K562 (cell line): ENCODE data around the gene FGFRL1. TPM values are rescaled to one million over a fixed set of nuclear protein-coding genes. Genes with fewer than 3 reads are reported as not detected.

ENCODE experiments used
- NFE2 ChIP-seq: IDR thresholded peaks from 2 replicates; pipeline ENCODE4 v1.6.1; 2014; ENCODE audit warnings: antibody characterized with exemption, low read depth
- PHF20 ChIP-seq: fragments of 450-650 bp; IDR thresholded peaks from 2 replicates; pipeline ENCODE4 v1.6.1; 2018; ENCODE audit not compliant: partially characterized antibody
- PKNOX1 ChIP-seq: fragments of 450-650 bp; IDR thresholded peaks from 2 replicates; pipeline ENCODE4 v1.6.1; 2016
- POLR2G ChIP-seq: fragments of 200-400 bp; formaldehyde crosslinking; IDR thresholded peaks from 2 replicates; pipeline ENCODE4 v1.6.1; 2017; ENCODE audit warnings: low read depth, mild to moderate bottlenecking, antibody characterized with exemption, low read length, moderate library complexity
- RBM14 ChIP-seq: fragments of 200-400 bp; formaldehyde crosslinking; IDR thresholded peaks from 2 replicates; pipeline ENCODE4 v1.6.1; 2018; ENCODE audit warnings: low read depth, mild to moderate bottlenecking, low read length, moderate library complexity, borderline replicate concordance; ENCODE audit not compliant: insufficient read depth
- RHOXF2B ChIP-seq: fragments of 250-450 bp; sonication (Bioruptor Pico); conservative IDR thresholded peaks from 2 replicates; pipeline ENCODE4 v1.5.1; 2021
- SMC3 ChIP-seq: conservative IDR thresholded peaks from 2 replicates; pipeline ENCODE4 v1.6.1; 2011; ENCODE audit warnings: low read depth, low read length, improper control_type of control experiment; ENCODE audit not compliant: insufficient read depth
- STAT6 ChIP-seq: sonication (generic); formaldehyde crosslinking; IDR thresholded peaks from 2 replicates; pipeline ENCODE4 v1.8.1; 2023; ENCODE audit warnings: mild to moderate bottlenecking, missing genetic modification reagents
- ZNF609 ChIP-seq: sonication (generic); formaldehyde crosslinking; IDR thresholded peaks from 2 replicates; pipeline ENCODE4 v1.8.1; 2023; ENCODE audit warnings: missing genetic modification reagents, mild to moderate bottlenecking, borderline replicate concordance
- ZNF780A ChIP-seq: fragments of 250-450 bp; sonication (Bioruptor Pico); IDR thresholded peaks from 2 replicates; pipeline ENCODE4 v1.5.0; 2021; ENCODE audit warnings: mild to moderate bottlenecking
- polyA plus RNA-seq, 8 experiments: library from polyadenylated mRNA; depleted of rRNA in 4 of 8; stranded (reverse) in 5 of 8; unstranded in 3 of 8; fragments of >200 nt; fragmentation: Nextera tagmentation in 2 of 8; fragmentation: Illumina TruSeq in 1 of 8; extraction: Ambion mirVana in 2 of 8; extraction: Trizol in 1 of 8; gene quantifications; 2 replicates each; pipeline versions ENCODE4 v1.2.1 to v1.2.3, GENCODE V29; 2011 to 2014; ENCODE audit warnings: inconsistent platforms in 1 of 8, missing spikeins in 1 of 8
- total RNA-seq, 7 experiments: library from RNA; depleted of rRNA in 6 of 7; stranded (reverse); fragments of >200 nt in 6 of 7; fragmentation: Illumina TruSeq in 2 of 7; extraction: Trizol in 2 of 7; gene quantifications; 2 replicates each; pipeline versions ENCODE4 v1.2.1 to v1.2.3, GENCODE V29; 2011 to 2021; ENCODE audit warnings: low replicate concordance in 1 of 7

FGFRL1 gene
- total and polyA plus RNA-seq, 9 of the 15 experiments (the other 6 are each of a cell fraction or from before 2014, with no cell fraction given) = 0.34 to 49.9 (median 14.6) TPM

GRCh38 chr4:986879-987623, 24.4 kb upstream of the FGFRL1 start, which contains the start of gene IDUA (continued):
- TF ChIP-seq ZNF609 = no peak
- 0 out of 2 replicates have a peak, but pooled peaks have one; percentile 80 for TF ChIP-seq STAT6 (CRISPR knock-in tag)
- no peak for TF ChIP-seq PHF20
- TF ChIP-seq ZNF780A (CRISPR knock-in tag) = no peak
- TF ChIP-seq POLR2G = peak; percentile 91
- TF ChIP-seq NFE2 = no peak
- TF ChIP-seq RHOXF2B (CRISPR knock-in tag) = no peak
- TF ChIP-seq PKNOX1 = no peak
- TF ChIP-seq SMC3 = peak; percentile 56
- no peak for TF ChIP-seq RBM14
